Endothelial cell of umbilical vein (primary cell): ENCODE data around the gene TAS1R3.

ENCODE experiments used
- EZH2 ChIP-seq: IDR thresholded peaks from 2 replicates; pipeline ENCODE4 v1.6.1; 2012; ENCODE audit warnings: borderline replicate concordance, low read depth, mild to moderate bottlenecking, moderate library complexity, low read length, inconsistent platforms; ENCODE audit not compliant: severe bottlenecking
- POLR2A ChIP-seq: IDR thresholded peaks from 2 replicates; pipeline ENCODE4 v1.6.1; 2012; ENCODE audit warnings: low read depth, mild to moderate bottlenecking, control low read depth, low read length
- POLR2AphosphoS5 ChIP-seq: IDR thresholded peaks from 2 replicates; pipeline ENCODE4 v1.6.1; 2012; ENCODE audit warnings: low read depth, mild to moderate bottlenecking, control low read depth, low read length, moderate library complexity; ENCODE audit not compliant: insufficient read depth
- TF ChIP-seq, protein P1 (sequence below), 2 donors: IDR thresholded peaks; 1 replicate in 1 of 2; 2 replicates in 1 of 2; pipeline ENCODE4 v1.5.1; 2011; ENCODE audit warnings: low read length in 2 of 2, mild to moderate bottlenecking in 2 of 2, moderate library complexity in 2 of 2, control low read depth in 1 of 2, inconsistent platforms in 1 of 2, low read depth in 1 of 2; ENCODE audit not compliant: insufficient read depth in 1 of 2; ENCODE audit errors: extremely low read depth in 1 of 2
- TF ChIP-seq, protein P2 (sequence below): IDR thresholded peaks from 2 replicates; pipeline ENCODE4 v1.6.1; 2011; ENCODE audit not compliant: insufficient read depth, insufficient read length

DNA sequence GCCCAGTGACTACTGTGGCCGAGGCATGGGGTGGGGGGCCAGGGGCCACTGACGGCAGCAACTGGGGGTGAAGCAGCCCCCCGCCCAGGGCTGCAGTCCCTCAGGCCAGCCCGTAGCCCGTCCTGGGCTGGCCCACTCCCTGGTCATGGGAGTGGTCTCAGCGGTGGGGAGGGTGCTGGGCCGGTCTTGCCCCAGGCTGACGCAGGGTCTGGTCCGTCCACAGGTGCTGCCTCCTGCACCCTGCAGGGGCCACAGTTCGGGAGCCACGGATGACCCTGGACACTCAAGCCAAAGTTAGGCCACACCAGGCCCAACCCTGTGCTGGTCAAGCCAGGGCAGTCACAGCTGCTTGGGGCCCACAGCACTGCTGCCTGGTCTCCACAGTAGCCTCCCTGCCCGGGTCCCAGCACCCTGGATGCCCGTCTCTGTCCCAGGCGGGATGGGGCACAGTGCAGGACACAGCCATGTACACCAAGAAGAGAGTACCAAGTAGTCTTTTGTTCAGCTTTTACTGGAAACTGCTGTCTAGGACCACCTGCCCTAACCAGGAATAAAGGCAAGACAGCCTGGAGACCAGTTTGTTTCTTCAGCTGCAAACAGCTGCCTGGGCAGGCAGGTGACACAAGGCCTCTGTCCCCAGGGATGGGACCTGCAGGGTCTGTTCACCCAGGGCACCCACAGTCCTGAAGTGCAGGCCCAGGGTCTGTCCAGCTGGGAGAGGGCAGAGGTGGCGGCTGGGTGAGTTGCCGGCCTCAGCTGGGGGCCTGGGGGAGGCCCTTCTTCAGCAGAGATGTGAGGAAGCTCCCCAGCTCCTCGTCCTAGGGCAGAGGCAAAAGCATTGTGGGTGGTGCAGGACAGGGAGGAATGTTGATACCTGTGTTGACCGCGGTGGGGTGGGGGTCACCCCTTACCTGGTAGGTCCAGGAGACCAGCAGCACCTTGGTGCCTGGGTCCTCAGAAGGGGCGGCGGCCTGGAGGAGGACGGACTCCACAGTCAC is 19.7 kb upstream of the TAS1R3 start:
- TF ChIP-seq POLR2A = no peak
- TF ChIP-seq, protein P1, sequence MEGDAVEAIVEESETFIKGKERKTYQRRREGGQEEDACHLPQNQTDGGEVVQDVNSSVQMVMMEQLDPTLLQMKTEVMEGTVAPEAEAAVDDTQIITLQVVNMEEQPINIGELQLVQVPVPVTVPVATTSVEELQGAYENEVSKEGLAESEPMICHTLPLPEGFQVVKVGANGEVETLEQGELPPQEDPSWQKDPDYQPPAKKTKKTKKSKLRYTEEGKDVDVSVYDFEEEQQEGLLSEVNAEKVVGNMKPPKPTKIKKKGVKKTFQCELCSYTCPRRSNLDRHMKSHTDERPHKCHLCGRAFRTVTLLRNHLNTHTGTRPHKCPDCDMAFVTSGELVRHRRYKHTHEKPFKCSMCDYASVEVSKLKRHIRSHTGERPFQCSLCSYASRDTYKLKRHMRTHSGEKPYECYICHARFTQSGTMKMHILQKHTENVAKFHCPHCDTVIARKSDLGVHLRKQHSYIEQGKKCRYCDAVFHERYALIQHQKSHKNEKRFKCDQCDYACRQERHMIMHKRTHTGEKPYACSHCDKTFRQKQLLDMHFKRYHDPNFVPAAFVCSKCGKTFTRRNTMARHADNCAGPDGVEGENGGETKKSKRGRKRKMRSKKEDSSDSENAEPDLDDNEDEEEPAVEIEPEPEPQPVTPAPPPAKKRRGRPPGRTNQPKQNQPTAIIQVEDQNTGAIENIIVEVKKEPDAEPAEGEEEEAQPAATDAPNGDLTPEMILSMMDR (IDR thresholded peaks at IDR 0.05; ENCODE audit: extremely low read depth in 1 of 2, insufficient read depth in 1 of 2, low read depth in 1 of 2, low read length in 2 of 2) = no peak
- no peak for TF ChIP-seq EZH2
- no peak for TF ChIP-seq POLR2AphosphoS5
- TF ChIP-seq, protein P2, sequence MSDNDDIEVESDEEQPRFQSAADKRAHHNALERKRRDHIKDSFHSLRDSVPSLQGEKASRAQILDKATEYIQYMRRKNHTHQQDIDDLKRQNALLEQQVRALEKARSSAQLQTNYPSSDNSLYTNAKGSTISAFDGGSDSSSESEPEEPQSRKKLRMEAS = no peak
